H9 (cell line): ENCODE measurements around the gene RSBN1. TPM values are rescaled to one million over a fixed set of nuclear protein-coding genes. Genes with fewer than 3 reads are reported as not detected.

Source experiments
- DNase-seq: peaks from one replicate; pipeline ENCODE4 v3.0.0-alpha.2; 2017
- H2AFZ ChIP-seq: one replicate; pipeline ENCODE4 v1.6.1; 2013; ENCODE audit warnings: mild to moderate bottlenecking, low read length, control low read depth, moderate library complexity
- H2AK5ac ChIP-seq: 2 replicates; pipeline ENCODE4 v1.6.1; 2013; ENCODE audit warnings: low read length, control low read depth, mixed read lengths; ENCODE audit not compliant: insufficient read length
- H2BK120ac ChIP-seq: one replicate; pipeline ENCODE4 v1.6.1; 2013; ENCODE audit warnings: low read depth, mild to moderate bottlenecking, low read length, control low read depth, inconsistent platforms; ENCODE audit not compliant: poor library complexity, severe bottlenecking
- H2BK12ac ChIP-seq: 2 replicates; pipeline ENCODE4 v1.6.1; 2013; ENCODE audit warnings: low read length, control low read depth, mixed read lengths, low read depth; ENCODE audit not compliant: insufficient read length
- H2BK15ac ChIP-seq: 2 replicates; pipeline ENCODE4 v1.6.1; 2013; ENCODE audit warnings: low read depth, low read length, control low read depth
- H2BK20ac ChIP-seq: one replicate; pipeline ENCODE4 v1.6.1; 2013; ENCODE audit warnings: low read depth, mild to moderate bottlenecking, low read length, control low read depth, inconsistent platforms; ENCODE audit not compliant: poor library complexity, severe bottlenecking
- H2BK5ac ChIP-seq: 2 replicates; pipeline ENCODE4 v1.6.1; 2013; ENCODE audit warnings: low read length, control low read depth, mixed read lengths; ENCODE audit not compliant: insufficient read length
- H3K14ac ChIP-seq: 2 replicates; pipeline ENCODE4 v1.6.1; 2013; ENCODE audit warnings: low read length, control low read depth; ENCODE audit not compliant: insufficient read depth
- H3K18ac ChIP-seq: 2 replicates; pipeline ENCODE4 v1.6.1; 2013; ENCODE audit warnings: low read depth, mild to moderate bottlenecking, mixed read lengths, low read length, control low read depth; ENCODE audit not compliant: insufficient read length
- H3K23ac ChIP-seq: 2 replicates; pipeline ENCODE4 v1.6.1; 2013; ENCODE audit warnings: low read length, control low read depth, mixed read lengths, low read depth; ENCODE audit not compliant: insufficient read length
- H3K23me2 ChIP-seq: 2 replicates; pipeline ENCODE4 v1.6.1; 2013; ENCODE audit warnings: low read depth, mild to moderate bottlenecking, mixed read lengths, low read length, control low read depth; ENCODE audit not compliant: insufficient read length, poor library complexity, severe bottlenecking
- H3K27ac ChIP-seq: 2 replicates; pipeline ENCODE4 v1.5.1; 2013; ENCODE audit warnings: low read length, control low read depth, mixed read lengths, low read depth; ENCODE audit not compliant: insufficient read length
- H3K27me3 ChIP-seq: 2 replicates; pipeline ENCODE4 v1.6.1; 2013; ENCODE audit warnings: low read length, control low read depth, inconsistent platforms; ENCODE audit not compliant: insufficient read depth
- H3K4ac ChIP-seq: 2 replicates; pipeline ENCODE4 v1.6.1; 2013; ENCODE audit warnings: low read depth, mild to moderate bottlenecking, control low read depth, inconsistent platforms, low read length, moderate library complexity
- H3K4me1 ChIP-seq: 2 replicates; pipeline ENCODE4 v1.6.1; 2013; ENCODE audit warnings: low read length, control low read depth, inconsistent platforms; ENCODE audit not compliant: insufficient read depth
- H3K4me2 ChIP-seq: 2 replicates; pipeline ENCODE4 v1.6.1; 2013; ENCODE audit warnings: low read length, control low read depth, mixed read lengths; ENCODE audit not compliant: insufficient read length, insufficient read depth
- H3K56ac ChIP-seq: 2 replicates; pipeline ENCODE4 v1.6.1; 2013; ENCODE audit warnings: low read depth, mild to moderate bottlenecking, mixed read lengths, low read length, control low read depth; ENCODE audit not compliant: insufficient read length
- H3K79me1 ChIP-seq: 2 replicates; pipeline ENCODE4 v1.6.1; 2013; ENCODE audit warnings: low read depth, mild to moderate bottlenecking, moderate library complexity, low read length, control low read depth, inconsistent platforms; ENCODE audit not compliant: insufficient read depth, poor library complexity, severe bottlenecking
- H3K79me2 ChIP-seq: 2 replicates; pipeline ENCODE4 v1.6.1; 2013; ENCODE audit warnings: low read length, control low read depth, inconsistent platforms; ENCODE audit not compliant: insufficient read depth
- H3K9ac ChIP-seq: 2 replicates; pipeline ENCODE4 v1.6.1; 2013; ENCODE audit warnings: low read length, control low read depth, mixed read lengths; ENCODE audit not compliant: insufficient read length; ENCODE audit errors: extremely low read depth
- H3K9me3 ChIP-seq: one replicate; pipeline ENCODE4 v1.6.1; 2013; ENCODE audit warnings: low read depth, low read length, inconsistent platforms; ENCODE audit not compliant: control insufficient read depth
- H3T11ph ChIP-seq: one replicate; pipeline ENCODE4 v1.6.1; 2013; ENCODE audit warnings: mild to moderate bottlenecking, low read length, control low read depth, inconsistent platforms
- H4K20me1 ChIP-seq: one replicate; pipeline ENCODE4 v1.6.1; 2013; ENCODE audit not compliant: control insufficient read depth, insufficient read length, insufficient read depth
- H4K5ac ChIP-seq: 2 replicates; pipeline ENCODE4 v1.6.1; 2013; ENCODE audit warnings: low read depth, mild to moderate bottlenecking, mixed read lengths, low read length, control low read depth; ENCODE audit not compliant: insufficient read length
- H4K8ac ChIP-seq: replicated peaks from 2 replicates; pipeline ENCODE4 v1.6.1; 2013; ENCODE audit warnings: low read length, control low read depth, mixed read lengths, low read depth; ENCODE audit not compliant: insufficient read length
- H4K91ac ChIP-seq: 2 replicates; pipeline ENCODE4 v1.6.1; 2013; ENCODE audit warnings: low read depth, mild to moderate bottlenecking, moderate library complexity, mixed read lengths, low read length, control low read depth; ENCODE audit not compliant: insufficient read length
- H3K27ac Mint-ChIP-seq, 3 experiments: 2 replicates in 2 of 3; 3 replicates in 1 of 3; pipeline ENCODE4 v1.8.0; 2020 to 2021; ENCODE audit warnings: mixed read lengths in 3 of 3, mild to moderate bottlenecking in 1 of 3, moderate library complexity in 1 of 3
- H3K27me3 Mint-ChIP-seq: 2 replicates; pipeline ENCODE4 v1.8.0; 2021; ENCODE audit warnings: low read depth, mild to moderate bottlenecking, moderate library complexity, mixed read lengths
- H3K36me3 Mint-ChIP-seq, 3 experiments: 2 replicates in 2 of 3; 3 replicates in 1 of 3; pipeline ENCODE4 v1.8.0; 2020 to 2021; ENCODE audit warnings: low read depth in 3 of 3, mixed read lengths in 3 of 3; ENCODE audit not compliant: insufficient read depth in 1 of 3
- H3K4me1 Mint-ChIP-seq, 2 experiments: 2 replicates each; pipeline ENCODE4 v1.8.0; 2020; ENCODE audit warnings: mixed read lengths in 2 of 2
- H3K4me3 Mint-ChIP-seq, 2 experiments: 2 replicates in 1 of 2; 3 replicates in 1 of 2; pipeline ENCODE4 v1.8.0; 2020 to 2021; ENCODE audit warnings: mild to moderate bottlenecking in 2 of 2, mixed read lengths in 2 of 2, moderate library complexity in 1 of 2
- H3K9me3 Mint-ChIP-seq, 2 experiments: 2 replicates in 1 of 2; 3 replicates in 1 of 2; pipeline ENCODE4 v1.8.0; 2020; ENCODE audit warnings: mild to moderate bottlenecking in 2 of 2, mixed read lengths in 2 of 2, moderate library complexity in 1 of 2
- CTCF ChIP-seq: fragments of 200-600 bp; sonication (generic); conservative IDR thresholded peaks from 3 replicates; pipeline ENCODE4 v1.8.0; 2021; ENCODE audit warnings: antibody characterized with exemption, mild to moderate bottlenecking
- WGBS: extraction: QIAGEN DNeasy Blood & Tissue Kit; methylation state at CpG from one replicate; pipeline ENCODE4 v1.1.7; 2013; ENCODE audit warnings: missing lambda C conversion rate, low lambda C conversion rate, mixed read lengths; ENCODE audit not compliant: insufficient read length; ENCODE audit errors: extremely low coverage; 5-methylcytosine and 5-hydroxymethylcytosine counted together
- total RNA-seq: library from RNA; stranded (reverse); gene quantifications from 2 replicates; pipeline ENCODE4 v1.2.1, GENCODE V29; 2021

Gene RSBN1
- total RNA-seq, 1 experiment from 2014 or later = 11.0 TPM

DNA sequence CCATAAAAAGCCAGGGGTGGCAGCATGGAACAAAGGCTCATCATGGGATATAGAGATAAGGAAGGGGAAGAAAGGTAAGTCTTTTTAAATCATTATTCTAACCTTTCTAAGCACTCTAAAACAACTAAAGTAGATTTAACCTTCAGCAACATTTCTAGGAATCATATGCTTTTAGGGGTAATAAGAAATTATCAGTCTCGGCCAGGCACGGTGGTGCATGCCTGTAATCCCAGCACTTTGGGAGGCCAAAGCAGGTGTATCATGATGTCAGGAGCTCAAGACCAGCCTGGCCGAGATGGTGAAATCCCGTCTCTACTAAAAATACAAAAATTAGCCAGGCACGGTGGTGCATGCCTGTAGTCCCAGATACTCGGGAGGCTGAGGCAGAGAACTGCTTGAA lies 32.7 kb downstream of the RSBN1 start:
- no peak overlapping the region for H2AK5ac ChIP-seq

More for the DNA sequence above, 32.7 kb downstream of the RSBN1 start:
- no peak overlapping the region for H4K5ac ChIP-seq
- H3K4me1 Mint-ChIP-seq = peaks cover 5% of the 10 kb centered on the region in 2 experiments; a peak in 3 of 4 replicates
- H2BK5ac ChIP-seq = no peak overlapping the region
- H3K4me2 ChIP-seq = no peak overlapping the region
- H3K79me2 ChIP-seq = peaks cover under 1% of the 10 kb centered on the region; the same call in 1 of the 2 replicates
- H3K23ac ChIP-seq = no peak overlapping the region
- H4K91ac ChIP-seq = no peak overlapping the region
- H2BK20ac ChIP-seq = no peak overlapping the region
- no peak overlapping the region for H2BK15ac ChIP-seq
- no peak overlapping the region for H2AFZ ChIP-seq
- TF ChIP-seq CTCF = no peak
- no peak overlapping the region for H3T11ph ChIP-seq
- H3K9me3 Mint-ChIP-seq = no peaks in the 10 kb centered on the region
- no peak overlapping the region for H3K56ac ChIP-seq
- no peak overlapping the region for H3K14ac ChIP-seq
- peaks cover 3% of the 10 kb centered on the region; the same call in 1 of the 2 replicates for H3K4me1 ChIP-seq
- H3K9ac ChIP-seq = no peak overlapping the region
- no peak overlapping the region for H4K8ac ChIP-seq
- no peak overlapping the region for H2BK12ac ChIP-seq
- H3K9me3 ChIP-seq = no peaks in the 10 kb centered on the region
- H3K23me2 ChIP-seq = no peaks in the 10 kb centered on the region
- H4K20me1 ChIP-seq = no peaks in the 10 kb centered on the region
- H2BK120ac ChIP-seq = no peak overlapping the region
- H3K27ac ChIP-seq = no peak overlapping the region
- no peak for DNase-seq
- H3K27me3 Mint-ChIP-seq = no peaks in the 10 kb centered on the region
- peaks cover 6 to 25% (median 21%) of the 10 kb centered on the region in 3 experiments; a peak in 5 of 7 replicates for H3K36me3 Mint-ChIP-seq
- no peak overlapping the region for H3K4ac ChIP-seq
- H3K79me1 ChIP-seq = peaks cover 6% of the 10 kb centered on the region
- H3K27ac Mint-ChIP-seq = peak overlapping the region in 1 of 3 experiments; percentile 45; a peak in 2 of 7 replicates
- no CpG with 5 or more reads among the region's 6 CpGs for WGBS
- no peak overlapping the region for H3K4me3 Mint-ChIP-seq
- H3K18ac ChIP-seq = no peak overlapping the region
- no peaks in the 10 kb centered on the region for H3K27me3 ChIP-seq
